Lower lobe of right lung (tissue), 2 donors: ENCODE measurements around the gene CPLX1. TPM values are rescaled to one million over a fixed set of nuclear protein-coding genes. Genes with fewer than 3 reads are reported as not detected.
A peak's percentile ranks its signal among the peaks of the same experiment; 100 is the strongest.

Source experiments
- ATAC-seq, 2 donors: fragments of 200-7000 bp; cut with Tn5 transposase; one replicate each; pipeline ENCODE4 v1.9.1; 2020 to 2022; ENCODE audit warnings: mild to moderate bottlenecking in 2 of 2, moderate library complexity in 2 of 2
- DNase-seq: peaks from one replicate; pipeline ENCODE4 v3.0.0-alpha.2; 2020
- H3K27ac ChIP-seq: fragments of 200-600 bp; one replicate; pipeline ENCODE4 v1.8.0; 2022
- H3K27me3 ChIP-seq: fragments of 200-600 bp; one replicate; pipeline ENCODE4 v1.8.0; 2022; ENCODE audit warnings: low read depth
- H3K36me3 ChIP-seq: fragments of 200-600 bp; one replicate; pipeline ENCODE4 v1.8.0; 2022; ENCODE audit warnings: mild to moderate bottlenecking
- H3K4me1 ChIP-seq: fragments of 200-600 bp; one replicate; pipeline ENCODE4 v1.8.0; 2022
- H3K4me3 ChIP-seq: fragments of 200-600 bp; one replicate; pipeline ENCODE4 v1.8.0; 2022; ENCODE audit warnings: mild to moderate bottlenecking
- H3K9me3 ChIP-seq: fragments of 200-600 bp; one replicate; pipeline ENCODE4 v1.8.0; 2022
- intact Hi-C: fragments of 100-400 bp; cut with DNase I; formaldehyde crosslinking; loops from one replicate; pipeline ENCODE4 v1.11.0; 2022
- total RNA-seq: library from RNA; stranded (reverse); fragmentation: NEBNext Ultra II Directional; extraction: Animal tissue kit (Norgen Biotek cat#: 25700); gene quantifications from one replicate; pipeline ENCODE4 v1.2.1, GENCODE V29; 2021
- TF ChIP-seq, protein P1 (sequence below): fragments of 200-600 bp; IDR thresholded peaks from one replicate; pipeline ENCODE4 v1.8.0; 2022; ENCODE audit warnings: antibody characterized with exemption, mild to moderate bottlenecking
- donor health status: DM: no; HTN: yes; CAD: no; lungs with severe emphysema.

CPLX1 gene
- total RNA-seq, 1 donor from 2014 or later = 3.9 TPM

DNA sequence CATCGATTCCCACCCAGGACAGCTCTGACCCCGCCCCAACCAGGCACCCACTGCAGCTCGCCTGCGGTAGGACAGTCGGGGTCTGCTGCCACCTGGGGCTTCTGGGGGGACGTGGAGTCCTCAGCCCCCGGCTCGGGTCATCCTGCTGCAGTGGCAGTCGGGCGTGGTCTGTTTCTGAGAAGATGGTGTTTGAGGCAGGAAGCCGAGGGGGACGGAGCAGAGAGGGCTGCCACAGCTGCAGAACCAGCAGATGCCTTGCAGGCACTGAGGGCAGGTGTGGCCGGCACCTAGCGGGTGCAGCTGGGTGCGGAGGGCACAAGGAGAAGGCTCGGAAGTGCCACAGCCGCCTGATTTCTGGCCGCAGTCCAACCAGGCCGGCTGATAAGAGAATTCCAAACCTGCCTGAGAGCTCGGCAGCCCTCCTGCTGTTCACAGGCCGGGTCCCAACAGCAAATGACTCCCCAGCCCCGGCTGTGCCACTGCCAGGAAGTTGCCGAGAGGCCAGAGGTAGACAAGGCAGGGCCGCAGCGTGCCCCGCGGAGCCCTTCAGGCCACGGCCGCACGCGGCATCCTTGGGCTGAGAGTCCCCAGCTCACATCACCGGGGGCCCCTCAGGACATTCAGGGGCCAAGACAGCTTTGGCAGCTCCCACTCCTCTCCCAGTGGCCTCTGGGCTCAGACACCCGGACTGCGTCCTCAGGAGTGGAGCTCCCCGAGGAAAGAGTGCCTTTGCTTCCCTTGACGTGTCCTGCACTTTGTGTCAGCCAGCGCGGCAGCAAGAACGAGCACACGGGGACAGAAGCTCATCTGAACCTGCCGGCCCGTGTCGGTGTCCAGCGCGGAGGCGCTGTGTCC, 9.4 kb upstream of the CPLX1 start:
- no peaks in the 10 kb centered on the region for H3K36me3 ChIP-seq
- peaks cover 10% of the 10 kb centered on the region for H3K27me3 ChIP-seq
- no peak overlapping the region for H3K27ac ChIP-seq
- TF ChIP-seq, protein P1, sequence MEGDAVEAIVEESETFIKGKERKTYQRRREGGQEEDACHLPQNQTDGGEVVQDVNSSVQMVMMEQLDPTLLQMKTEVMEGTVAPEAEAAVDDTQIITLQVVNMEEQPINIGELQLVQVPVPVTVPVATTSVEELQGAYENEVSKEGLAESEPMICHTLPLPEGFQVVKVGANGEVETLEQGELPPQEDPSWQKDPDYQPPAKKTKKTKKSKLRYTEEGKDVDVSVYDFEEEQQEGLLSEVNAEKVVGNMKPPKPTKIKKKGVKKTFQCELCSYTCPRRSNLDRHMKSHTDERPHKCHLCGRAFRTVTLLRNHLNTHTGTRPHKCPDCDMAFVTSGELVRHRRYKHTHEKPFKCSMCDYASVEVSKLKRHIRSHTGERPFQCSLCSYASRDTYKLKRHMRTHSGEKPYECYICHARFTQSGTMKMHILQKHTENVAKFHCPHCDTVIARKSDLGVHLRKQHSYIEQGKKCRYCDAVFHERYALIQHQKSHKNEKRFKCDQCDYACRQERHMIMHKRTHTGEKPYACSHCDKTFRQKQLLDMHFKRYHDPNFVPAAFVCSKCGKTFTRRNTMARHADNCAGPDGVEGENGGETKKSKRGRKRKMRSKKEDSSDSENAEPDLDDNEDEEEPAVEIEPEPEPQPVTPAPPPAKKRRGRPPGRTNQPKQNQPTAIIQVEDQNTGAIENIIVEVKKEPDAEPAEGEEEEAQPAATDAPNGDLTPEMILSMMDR = no peak
- no peaks in the 10 kb centered on the region for H3K4me1 ChIP-seq
- ATAC-seq = peak; percentile 60 to 64
- H3K9me3 ChIP-seq = peaks cover 10% of the 10 kb centered on the region
- no peak overlapping the region for H3K4me3 ChIP-seq
- DNase-seq = peak; percentile 57
- intact Hi-C loops = no loop called here

DNA sequence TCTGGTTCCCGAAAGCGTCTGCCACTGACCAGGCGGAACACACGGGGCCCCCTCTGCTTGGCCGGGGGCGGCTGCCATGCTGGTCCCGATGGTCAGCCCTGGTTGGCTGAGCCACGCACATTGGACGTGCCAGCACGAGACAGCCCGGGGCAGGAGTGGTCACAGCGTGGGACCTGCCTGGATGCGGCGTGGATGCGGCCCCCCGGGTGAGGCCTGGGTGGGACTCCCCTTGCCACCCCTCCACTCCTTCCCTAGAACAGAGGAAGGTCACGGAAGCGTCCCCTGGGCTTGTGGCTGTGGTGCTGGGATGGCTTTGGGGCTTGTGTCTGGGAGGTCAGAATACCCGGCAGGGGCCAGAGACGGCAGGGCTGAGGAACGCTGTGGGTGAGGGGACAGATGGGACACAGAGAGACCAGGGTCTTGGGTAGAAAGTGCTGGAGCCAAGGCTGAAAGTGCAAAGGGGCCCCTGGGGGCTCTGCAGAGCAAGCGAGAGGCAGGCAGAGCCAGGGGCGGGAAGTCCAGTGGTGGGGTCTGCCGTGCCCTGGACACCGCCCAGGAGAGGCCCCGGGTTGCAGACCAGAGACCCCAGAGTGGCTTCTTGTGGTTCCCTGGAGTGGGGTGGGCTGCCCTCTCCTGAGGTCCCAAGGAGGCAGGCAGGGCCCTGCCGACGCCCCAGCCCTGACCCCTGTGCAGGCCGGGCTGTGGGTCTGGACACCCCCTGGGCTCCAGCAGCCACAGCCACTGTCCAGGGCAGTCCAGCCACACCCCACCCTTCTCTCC, 8.6 kb upstream of the CPLX1 start:
- Histone ChIP-seq H3K4me3 (no peak overlapping the region), H3K9me3 (peaks cover 10% of the 10 kb centered on the region), H3K36me3 (no peaks in the 10 kb centered on the region), H3K27me3 (peaks cover 17% of the 10 kb centered on the region), H3K4me1 (no peaks in the 10 kb centered on the region), H3K27ac (no peak overlapping the region)
- ATAC-seq (no peak), DNase-seq (peak; percentile 32)
- intact Hi-C loops = no loop called here
- TF ChIP-seq, protein P1 = no peak

DNA sequence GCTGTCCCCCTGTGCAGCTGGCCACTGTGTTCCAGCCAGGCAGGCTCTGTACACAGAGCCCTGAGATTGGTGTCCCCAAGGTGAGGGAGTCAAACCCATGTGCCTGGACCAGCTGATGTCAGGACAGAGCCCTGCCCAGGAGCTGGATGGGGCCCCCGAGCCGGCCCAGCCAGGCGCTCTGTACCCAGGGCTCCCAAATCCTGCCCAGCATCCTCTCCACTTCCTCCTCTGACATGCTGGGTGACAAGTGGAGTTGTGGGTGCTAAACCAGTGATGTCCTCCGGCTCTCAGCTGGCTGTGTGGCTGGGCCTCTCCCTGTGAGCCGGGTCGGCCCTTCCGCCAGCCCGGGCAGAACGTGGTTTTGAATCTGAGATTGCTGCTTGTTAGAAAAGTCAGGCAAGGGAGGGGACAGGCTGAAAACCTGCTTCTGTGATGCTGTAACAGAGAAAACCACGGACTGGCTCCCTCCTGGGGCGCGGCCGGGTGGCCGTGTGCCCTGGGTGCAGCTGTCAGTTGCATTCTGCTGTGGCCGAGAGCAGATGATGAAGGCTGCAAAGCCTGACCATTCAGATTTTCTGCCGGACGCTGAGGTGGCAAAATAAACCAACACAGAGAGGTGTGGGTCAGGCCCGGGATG, 7.9 kb upstream of the CPLX1 start:
- intact Hi-C loops = no loop called here
- no peaks in the 10 kb centered on the region for H3K4me1 ChIP-seq
- H3K9me3 ChIP-seq = peaks cover 10% of the 10 kb centered on the region
- DNase-seq (peak; percentile 24), ATAC-seq (no peak)
- no peak overlapping the region for H3K27ac ChIP-seq
- H3K36me3 ChIP-seq = no peaks in the 10 kb centered on the region
- H3K4me3 ChIP-seq = no peak overlapping the region
- TF ChIP-seq, protein P1 = no peak
- peaks cover 23% of the 10 kb centered on the region for H3K27me3 ChIP-seq

DNA sequence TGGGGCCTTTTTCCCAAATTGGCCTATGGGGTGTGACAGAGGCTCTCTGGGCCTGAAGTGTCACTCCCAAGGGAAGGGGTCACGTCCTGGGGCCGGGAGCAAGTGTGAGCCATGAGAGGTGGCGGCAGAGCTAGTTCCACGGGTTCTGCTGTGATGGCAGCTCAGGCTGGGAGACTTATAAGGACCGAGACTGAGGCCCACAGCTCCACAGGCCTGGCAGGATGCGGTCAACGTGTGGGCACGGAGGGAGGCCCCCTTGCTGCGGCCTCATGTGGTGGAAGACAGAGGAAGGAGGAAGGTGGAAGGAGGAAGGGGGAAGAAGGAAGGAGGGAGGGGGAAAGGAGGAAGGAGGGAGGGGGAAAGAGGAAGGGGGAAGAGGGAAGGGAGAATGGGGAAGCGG, 7.2 kb upstream of the CPLX1 start:
- no peak overlapping the region for H3K4me3 ChIP-seq
- DNase-seq (peak; percentile 28), ATAC-seq (no peak)
- H3K36me3 ChIP-seq = no peaks in the 10 kb centered on the region
- H3K27me3 ChIP-seq = peaks cover 30% of the 10 kb centered on the region
- intact Hi-C loops = no loop called here
- H3K9me3 ChIP-seq = peaks cover 7% of the 10 kb centered on the region
- TF ChIP-seq, protein P1 = no peak
- no peak overlapping the region for H3K27ac ChIP-seq
- no peaks in the 10 kb centered on the region for H3K4me1 ChIP-seq

GRCh38 chr4:832536-832935, 6.6 kb upstream of the CPLX1 start:
- peak; percentile 42 for DNase-seq
- no peak for ATAC-seq
- no peaks in the 10 kb centered on the region for H3K4me1 ChIP-seq
- TF ChIP-seq, protein P1 = no peak
- peaks cover 1% of the 10 kb centered on the region for H3K9me3 ChIP-seq
- no peaks in the 10 kb centered on the region for H3K36me3 ChIP-seq
- H3K27ac ChIP-seq = no peak overlapping the region
- intact Hi-C loops = no loop called here
- peaks cover 36% of the 10 kb centered on the region for H3K27me3 ChIP-seq
- no peak overlapping the region for H3K4me3 ChIP-seq
